Ishikawa (cell line): ENCODE data around the gene TAGLN2.

Experiments
- CEBPB ChIP-seq: IDR thresholded peaks from 2 replicates; pipeline ENCODE4 v1.6.1; 2012
- CREB1 ChIP-seq: IDR thresholded peaks from 2 replicates; pipeline ENCODE4 v1.6.1; 2012; ENCODE audit warnings: low read depth
- EGR1 ChIP-seq: IDR thresholded peaks from 2 replicates; pipeline ENCODE4 v1.6.1; 2012
- EP300 ChIP-seq: IDR thresholded peaks from 2 replicates; pipeline ENCODE4 v1.6.1; 2012; ENCODE audit warnings: borderline replicate concordance
- FOXM1 ChIP-seq: IDR thresholded peaks from 2 replicates; pipeline ENCODE4 v1.6.1; 2012; ENCODE audit warnings: low read depth, borderline replicate concordance
- MAX ChIP-seq: IDR thresholded peaks from 2 replicates; pipeline ENCODE4 v1.6.1; 2012
- NFIC ChIP-seq: IDR thresholded peaks from 2 replicates; pipeline ENCODE4 v1.6.1; 2012
- RAD21 ChIP-seq: IDR thresholded peaks from 2 replicates; pipeline ENCODE4 v1.6.1; 2012; ENCODE audit warnings: low read depth
- REST ChIP-seq: IDR thresholded peaks from 2 replicates; pipeline ENCODE4 v1.6.1; 2012; ENCODE audit warnings: low read depth, mild to moderate bottlenecking
- TAF1 ChIP-seq: IDR thresholded peaks from 2 replicates; pipeline ENCODE4 v1.6.1; 2012; ENCODE audit warnings: low read depth, mild to moderate bottlenecking
- TCF12 ChIP-seq: IDR thresholded peaks from 2 replicates; pipeline ENCODE4 v1.6.1; 2012; ENCODE audit warnings: low read depth
- USF1 ChIP-seq: IDR thresholded peaks from 2 replicates; pipeline ENCODE4 v1.6.1; 2012
- YY1 ChIP-seq: IDR thresholded peaks from 2 replicates; pipeline ENCODE4 v1.6.1; 2012; ENCODE audit warnings: low read depth
- ZBTB7A ChIP-seq: IDR thresholded peaks from 2 replicates; pipeline ENCODE4 v1.6.1; 2012; ENCODE audit warnings: low read depth

Gene TAGLN2

GRCh38 chr1:159943908-159944622 lies 18.8 kb upstream of the TAGLN2 start:
- no peak for TF ChIP-seq RAD21
- TF ChIP-seq REST: no peak
- no peak for TF ChIP-seq CEBPB
- no peak for TF ChIP-seq FOXM1

- TF ChIP-seq TAF1 (no peak), CREB1 (no peak), USF1 (no peak), ZBTB7A (no peak), RAD21 (no peak), CEBPB (no peak), YY1 (no peak)
These were observed 18.0 kb upstream of the TAGLN2 start for GRCh38 chr1:159943278-159943640.

- TF ChIP-seq NFIC: no peak
These were observed 17.4 kb upstream of the TAGLN2 start for GRCh38 chr1:159942632-159943277.

- TF ChIP-seq TAF1: no peak
- TF ChIP-seq RAD21: no peak
- TF ChIP-seq NFIC: no peak
- no peak for TF ChIP-seq TCF12
- TF ChIP-seq REST: no peak
- TF ChIP-seq CREB1: no peak
These were observed 16.6 kb upstream of the TAGLN2 start for GRCh38 chr1:159941591-159942560.

- TF ChIP-seq RAD21 (no peak), EP300 (no peak), FOXM1 (no peak), CEBPB (no peak), EGR1 (no peak), YY1 (no peak), MAX (no peak), REST (no peak), USF1 (no peak), ZBTB7A (no peak)
These were observed 15.8 kb upstream of the TAGLN2 start for GRCh38 chr1:159941141-159941540.
